ENCODE measurements around the gene FBXW7.
A peak's percentile ranks its signal among the peaks of the same experiment; 100 is the strongest.

FBXW7 gene

GRCh38 chr4:152478461-152479237 is 57.2 kb downstream of the FBXW7 start:
- DNase-seq (ENCODE audit: insufficient read length, low spot score) (no peak), FAIRE-seq (no peak)

DNA sequence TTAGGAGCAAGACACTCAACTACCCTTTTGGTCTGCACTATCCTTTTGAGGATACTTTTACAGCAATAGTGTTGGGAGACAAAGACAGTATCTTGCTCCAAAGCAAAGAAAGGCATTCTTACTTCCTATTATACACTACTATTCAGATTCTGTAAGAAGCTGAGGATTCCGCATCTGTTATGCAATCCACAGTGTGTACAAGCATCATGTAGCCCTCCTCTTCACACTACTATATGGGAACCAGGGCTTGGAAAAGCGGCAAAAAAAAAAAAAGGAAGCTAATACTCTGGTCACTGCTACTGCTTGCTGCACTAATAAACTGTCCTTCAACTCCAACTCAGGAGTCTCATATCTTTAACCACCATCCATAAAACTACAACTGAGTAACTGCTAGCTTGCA is 59.1 kb downstream of the FBXW7 start:
- DNase-seq (ENCODE audit: insufficient read length, low spot score) (no peak), FAIRE-seq (no peak)

DNA sequence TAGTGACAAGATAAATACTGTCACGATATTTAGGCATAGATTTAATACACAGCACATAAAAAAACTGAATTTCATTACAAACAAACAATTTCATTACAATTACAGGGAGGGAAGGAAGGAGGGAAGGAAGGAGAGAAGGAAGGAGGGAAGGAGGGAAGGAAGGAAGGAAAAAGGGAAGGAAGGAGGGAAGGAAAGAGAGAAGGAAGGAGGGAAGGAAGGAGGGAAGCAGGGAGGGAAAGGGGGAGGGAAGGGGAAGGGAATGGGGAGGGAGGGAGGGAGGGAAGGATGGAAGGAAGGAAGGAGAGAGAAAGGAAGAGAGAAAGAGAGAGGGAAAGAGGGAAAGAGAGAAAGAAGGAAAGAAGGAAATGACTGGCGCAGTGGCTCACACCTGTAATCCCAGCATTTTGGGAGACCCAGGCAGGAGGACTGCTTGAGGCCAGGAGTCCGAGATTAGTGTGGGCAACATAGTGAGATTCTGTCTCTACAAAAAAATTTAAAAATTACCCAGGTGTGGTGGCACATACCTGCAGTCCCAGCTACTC is 64.6 kb downstream of the FBXW7 start:
- FAIRE-seq = no peak

DNA sequence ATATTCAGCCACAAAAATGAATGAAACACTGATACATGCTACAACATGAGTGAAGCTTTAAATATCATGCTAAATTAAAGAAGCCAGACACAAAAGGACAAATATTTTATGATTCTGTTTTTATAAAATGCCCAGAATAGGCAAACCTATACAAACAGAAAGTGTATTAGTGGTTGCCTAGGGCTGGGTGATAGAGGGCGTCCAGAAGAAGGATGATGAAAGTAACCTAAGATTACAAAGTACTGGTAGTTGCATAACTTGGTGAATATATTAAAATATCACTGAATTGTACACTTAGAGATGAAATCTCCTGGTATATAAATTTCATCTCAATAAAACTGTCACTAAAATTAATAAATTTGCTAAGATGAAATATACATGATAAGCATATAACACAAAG is 67.5 kb downstream of the FBXW7 start:
- FAIRE-seq (no peak), DNase-seq (ENCODE audit: insufficient read length, low spot score) (no peak)

More for the DNA sequence above, 64.6 kb downstream of the FBXW7 start:
- DNase-seq (ENCODE audit: insufficient read length, low spot score) = no peak

GRCh38 chr4:152467101-152467500 is 68.8 kb downstream of the FBXW7 start:
- no peak for DNase-seq (ENCODE audit: insufficient read length, low spot score)
- FAIRE-seq = peak; percentile 8

- peak; percentile 87 for FAIRE-seq
- no peak for DNase-seq (ENCODE audit: insufficient read length, low spot score)
Measured at GRCh38 chr4:152464030-152464823, 71.7 kb downstream of the FBXW7 start.

DNA sequence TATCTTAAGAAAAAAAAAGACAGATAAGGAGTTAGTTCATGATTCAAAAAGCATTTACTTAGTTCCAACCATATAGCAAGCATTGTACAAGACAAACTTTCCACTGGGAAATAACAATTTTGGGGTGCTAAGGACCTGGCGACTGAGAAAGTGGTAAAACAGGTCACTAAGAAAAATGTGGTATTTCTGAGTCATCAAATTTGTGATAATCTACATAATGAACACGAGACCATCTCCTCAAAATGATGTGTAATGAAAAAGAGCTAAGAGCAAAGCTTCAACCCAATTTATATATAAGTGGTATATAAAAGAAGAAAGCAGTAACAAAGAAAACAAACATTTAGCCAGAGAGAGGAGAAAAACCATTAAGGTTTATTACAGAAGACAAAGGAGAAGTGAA is 72.3 kb downstream of the FBXW7 start:
- DNase-seq (ENCODE audit: insufficient read length, low spot score) = no peak
- peak; percentile 64 for FAIRE-seq

- no peak for DNase-seq (ENCODE audit: insufficient read length, low spot score)
- FAIRE-seq = no peak
Measured at GRCh38 chr4:152462695-152463094, 73.2 kb downstream of the FBXW7 start.

- FAIRE-seq (peak; percentile 91), DNase-seq (ENCODE audit: insufficient read length, low spot score) (peak; percentile 6)
Measured at GRCh38 chr4:152462047-152462446, 73.8 kb downstream of the FBXW7 start.

- DNase-seq (ENCODE audit: insufficient read length, low spot score) (no peak), FAIRE-seq (peak; percentile 83)
Measured at GRCh38 chr4:152460488-152460887, 75.4 kb downstream of the FBXW7 start.

DNA sequence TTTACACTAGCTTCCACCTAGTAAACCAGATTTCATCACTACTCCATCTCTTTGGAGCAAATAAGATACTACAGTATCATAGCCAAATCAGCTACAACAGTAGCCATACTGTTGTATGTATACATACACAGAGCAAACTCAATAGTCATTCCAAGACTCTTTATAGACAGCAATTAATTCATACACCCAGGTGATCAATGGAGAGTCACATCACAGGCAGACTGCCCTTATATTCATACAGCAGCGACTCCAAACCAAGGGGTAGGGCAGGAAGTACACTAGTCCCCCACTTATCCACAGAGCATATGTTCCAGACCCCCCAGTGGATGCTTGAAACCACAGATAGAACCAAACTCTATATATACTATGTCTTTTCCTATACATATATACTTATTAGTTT is 76.6 kb downstream of the FBXW7 start:
- FAIRE-seq (peak; percentile 83), DNase-seq (ENCODE audit: insufficient read length, low spot score) (no peak)

GRCh38 chr4:152458801-152459302 is 77.0 kb downstream of the FBXW7 start:
- peak; percentile 88 for FAIRE-seq

DNA sequence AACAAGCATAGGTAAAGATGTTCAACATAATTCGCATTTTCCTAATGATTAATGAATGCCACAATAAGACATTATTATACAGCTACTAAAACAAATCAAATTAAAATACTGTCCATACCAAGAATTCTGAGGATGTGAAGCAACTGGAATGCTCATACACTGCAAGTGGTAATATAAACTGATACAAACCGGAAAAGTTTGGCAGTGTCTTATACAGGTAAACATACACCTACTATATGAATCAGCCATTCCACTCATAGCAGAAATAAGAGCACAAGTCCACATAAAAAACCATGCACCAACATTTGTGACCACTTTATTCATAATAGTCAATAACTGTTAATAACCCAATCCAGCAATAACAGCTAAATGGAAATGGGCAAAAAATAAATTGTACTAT is 79.3 kb downstream of the FBXW7 start:
- FAIRE-seq = peak; percentile 51
- no peak for DNase-seq (ENCODE audit: insufficient read length, low spot score)

More at GRCh38 chr4:152458801-152459302, 77.0 kb downstream of the FBXW7 start:
- no peak for DNase-seq (ENCODE audit: insufficient read length, low spot score)

GRCh38 chr4:152455311-152455710 is 80.6 kb downstream of the FBXW7 start:
- no peak for FAIRE-seq
- DNase-seq (ENCODE audit: insufficient read length, low spot score) = no peak

GRCh38 chr4:152454398-152455011 is 81.4 kb downstream of the FBXW7 start:
- FAIRE-seq = peak; percentile 94

DNA sequence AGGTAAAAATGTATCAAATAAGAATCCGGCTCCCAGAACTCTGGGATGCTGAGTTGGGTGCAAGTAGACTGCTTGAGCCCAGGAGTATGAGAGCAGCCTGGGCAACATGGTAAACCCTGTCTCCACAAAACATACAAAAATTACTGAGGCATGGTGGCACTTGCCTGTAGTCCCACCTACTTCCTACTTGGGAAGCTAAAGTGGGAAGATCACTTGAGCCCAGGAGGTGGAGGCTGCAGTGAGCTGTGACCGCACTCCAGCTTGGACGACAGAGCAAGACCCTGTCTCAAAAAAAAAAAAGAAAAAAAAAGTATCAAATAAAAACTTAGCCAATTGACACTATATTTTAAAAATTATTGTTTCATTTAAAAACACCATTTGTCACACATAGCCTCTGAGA is 84.4 kb downstream of the FBXW7 start:
- no peak for FAIRE-seq

More at GRCh38 chr4:152454398-152455011, 81.4 kb downstream of the FBXW7 start:
- DNase-seq (ENCODE audit: insufficient read length, low spot score) = no peak

GRCh38 chr4:152448854-152449253 is 87.0 kb downstream of the FBXW7 start:
- DNase-seq (ENCODE audit: insufficient read length, low spot score) = no peak
- FAIRE-seq = peak; percentile 61

More for the DNA sequence above, 84.4 kb downstream of the FBXW7 start:
- DNase-seq (ENCODE audit: insufficient read length, low spot score) = no peak

DNA sequence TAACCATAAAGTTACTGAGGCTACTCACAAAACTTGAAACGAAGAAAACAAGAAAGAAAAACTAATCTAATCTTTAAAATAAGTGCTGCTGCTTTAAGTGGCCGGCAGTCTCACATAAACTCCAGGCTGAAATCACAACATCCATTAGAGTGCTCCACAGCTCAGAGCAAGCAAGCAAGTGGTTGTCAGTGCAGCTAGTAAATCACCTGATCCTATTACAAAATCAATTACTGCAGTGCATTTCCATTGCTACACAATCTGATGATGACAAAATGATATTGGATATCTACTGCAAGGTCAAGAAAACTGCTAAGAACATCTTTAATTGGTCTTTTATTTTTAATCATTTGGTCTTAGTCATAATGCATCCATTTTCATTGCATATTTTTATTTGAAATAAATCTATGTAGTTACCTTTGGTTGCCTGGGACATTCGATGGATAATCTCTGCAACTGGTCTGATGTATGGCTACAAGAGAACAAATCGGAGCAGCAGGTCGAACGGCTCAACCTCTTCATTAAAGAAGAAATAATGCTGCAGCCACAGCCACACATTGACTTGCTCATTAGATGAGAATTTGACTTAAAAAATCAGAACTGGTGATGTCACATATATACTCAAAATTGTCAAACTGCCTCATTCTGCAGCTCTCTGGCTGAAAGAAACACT is 87.7 kb downstream of the FBXW7 start:
- FAIRE-seq (peak; percentile 14), DNase-seq (ENCODE audit: insufficient read length, low spot score) (no peak)

GRCh38 chr4:152443859-152444258 is 92.0 kb downstream of the FBXW7 start:
- FAIRE-seq (no peak), DNase-seq (ENCODE audit: insufficient read length, low spot score) (no peak)

DNA sequence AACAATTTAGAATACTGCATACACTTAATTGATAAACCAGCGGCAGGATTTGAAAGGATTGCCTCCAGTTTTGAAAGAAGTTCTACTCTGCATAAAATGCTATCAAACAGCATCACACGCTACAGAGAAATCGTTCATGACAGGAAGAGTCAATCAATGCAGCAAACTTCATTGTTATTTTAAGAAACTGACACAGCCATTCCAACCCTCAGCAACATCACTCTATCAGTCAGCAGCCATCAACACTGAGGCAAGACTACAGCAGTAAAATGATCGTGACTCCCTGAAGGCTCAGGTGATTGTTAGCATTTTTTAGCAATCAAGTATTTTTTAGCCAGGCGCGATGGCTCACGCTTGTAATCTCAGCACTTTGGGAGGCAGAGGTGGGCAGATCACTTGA is 98.3 kb downstream of the FBXW7 start:
- no peak for FAIRE-seq
- DNase-seq (ENCODE audit: insufficient read length, low spot score) = no peak
